Measurements from ENCODE around the gene NDUFS8.

The NDUFS8 gene

GRCh38 chr11:68017980-68018729, 12.3 kb upstream of the NDUFS8 start:
- peaks cover 0 to 19% (median 11%) of the 10 kb centered on the region in 4 experiments for H3K4me1 ChIP-seq (ENCODE audit: control extremely low read depth in 1 of 4, control insufficient read depth in 4 of 4, insufficient read depth in 4 of 4, low read length in 3 of 4)
- no peak overlapping the region for H3K27ac ChIP-seq (ENCODE audit: insufficient read depth in 1 of 2, low read depth in 1 of 2, low read length in 2 of 2, poor library complexity in 1 of 2, severe bottlenecking in 2 of 2)
- peaks cover 0 to 11% (median under 1%) of the 10 kb centered on the region in 4 experiments for H3K36me3 ChIP-seq (ENCODE audit: control insufficient read depth in 4 of 4, insufficient read depth in 4 of 4, low read length in 3 of 4)
- 96% methylated on average over 20 of the region's 27 CpGs for WGBS (ENCODE audit: insufficient coverage)
- H3K27me3 ChIP-seq (replicated peaks in 2 of 5; ENCODE audit: control insufficient read depth in 4 of 5, insufficient read depth in 5 of 5, low read length in 4 of 5): no peaks in the 10 kb centered on the region
- H3K9me3 ChIP-seq (ENCODE audit: control extremely low read depth in 1 of 5, control insufficient read depth in 4 of 5, insufficient read depth in 2 of 5, low read depth in 1 of 5, low read length in 4 of 5): no peaks in the 10 kb centered on the region
- DNase-seq: no peak
- POLR2A ChIA-PET: no interaction called here
- CTCF ChIA-PET: interaction anchor here (3.2 kb wide), 1 partner anchor 8 kb away, joined by 13 read pairs; the partner anchor contains the start of gene ALDH3B1
- H3K4me3 ChIP-seq (ENCODE audit: control insufficient read depth in 1 of 7, extremely low read depth in 1 of 7, insufficient read depth in 4 of 7, low read depth in 2 of 7, low read length in 6 of 7): no peak overlapping the region

- Histone ChIP-seq H3K27ac (ENCODE audit: insufficient read depth in 1 of 2, low read depth in 1 of 2, low read length in 2 of 2, poor library complexity in 1 of 2, severe bottlenecking in 2 of 2) (no peak overlapping the region), H3K9me3 (ENCODE audit: control extremely low read depth in 1 of 5, control insufficient read depth in 4 of 5, insufficient read depth in 2 of 5, low read depth in 1 of 5, low read length in 4 of 5) (no peaks in the 10 kb centered on the region), H3K36me3 (ENCODE audit: control insufficient read depth in 4 of 4, insufficient read depth in 4 of 4, low read length in 3 of 4) (peaks cover 0 to 15% (median under 1%) of the 10 kb centered on the region in 4 experiments), H3K4me1 (ENCODE audit: control extremely low read depth in 1 of 4, control insufficient read depth in 4 of 4, insufficient read depth in 4 of 4, low read length in 3 of 4) (peaks cover 0 to 13% (median 8%) of the 10 kb centered on the region in 4 experiments), H3K27me3 (replicated peaks in 2 of 5; ENCODE audit: control insufficient read depth in 4 of 5, insufficient read depth in 5 of 5, low read length in 4 of 5) (no peaks in the 10 kb centered on the region), H3K4me3 (ENCODE audit: control insufficient read depth in 1 of 7, extremely low read depth in 1 of 7, insufficient read depth in 4 of 7, low read depth in 2 of 7, low read length in 6 of 7) (no peak overlapping the region)
- no peak for DNase-seq
- CTCF ChIA-PET: interaction anchor here (0.7 to 3.2 kb wide), 2 partner anchors 9 to 60 kb away, joined by 3 to 13 read pairs; partner anchors contain the start of gene ALDH3B1
- POLR2A ChIA-PET: interaction anchor here (0.9 kb wide), 1 partner anchor 8 kb away, joined by 4 read pairs; the partner anchor contains the start of gene ALDH3B1
- WGBS (ENCODE audit: insufficient coverage): 98% methylated on average over 16 of the region's 18 CpGs
These were observed 11.7 kb upstream of the NDUFS8 start for GRCh38 chr11:68018730-68019190.

- peaks cover 0 to 3% (median 0%) of the 10 kb centered on the region in 5 experiments for H3K9me3 ChIP-seq (ENCODE audit: control extremely low read depth in 1 of 5, control insufficient read depth in 4 of 5, insufficient read depth in 2 of 5, low read depth in 1 of 5, low read length in 4 of 5)
- no peak for DNase-seq
- peaks cover 0 to 20% (median under 1%) of the 10 kb centered on the region in 4 experiments for H3K36me3 ChIP-seq (ENCODE audit: control insufficient read depth in 4 of 4, insufficient read depth in 4 of 4, low read length in 3 of 4)
- H3K27me3 ChIP-seq (replicated peaks in 2 of 5; ENCODE audit: control insufficient read depth in 4 of 5, insufficient read depth in 5 of 5, low read length in 4 of 5): no peaks in the 10 kb centered on the region
- ChIA-PET CTCF (interaction anchor here (3.2 kb wide), 1 partner anchor 9 kb away, joined by 13 read pairs; the partner anchor contains the start of gene ALDH3B1), POLR2A (interaction anchor here (0.9 kb wide), 1 partner anchor 9 kb away, joined by 4 read pairs; the partner anchor contains the start of gene ALDH3B1)
- peaks cover 0 to 6% (median 5%) of the 10 kb centered on the region in 4 experiments for H3K4me1 ChIP-seq (ENCODE audit: control extremely low read depth in 1 of 4, control insufficient read depth in 4 of 4, insufficient read depth in 4 of 4, low read length in 3 of 4)
- 93% methylated on average over 8 of the region's 12 CpGs for WGBS (ENCODE audit: insufficient coverage)
- no peak overlapping the region for H3K4me3 ChIP-seq (ENCODE audit: control insufficient read depth in 1 of 7, extremely low read depth in 1 of 7, insufficient read depth in 4 of 7, low read depth in 2 of 7, low read length in 6 of 7)
- H3K27ac ChIP-seq (ENCODE audit: insufficient read depth in 1 of 2, low read depth in 1 of 2, low read length in 2 of 2, poor library complexity in 1 of 2, severe bottlenecking in 2 of 2): no peak overlapping the region
These were observed 11.0 kb upstream of the NDUFS8 start for GRCh38 chr11:68019486-68019885.

GRCh38 chr11:68020575-68020974, 9.9 kb upstream of the NDUFS8 start:
- WGBS (ENCODE audit: insufficient coverage): 83% methylated on average over 10 of the region's 11 CpGs
- H3K9me3 ChIP-seq (ENCODE audit: control extremely low read depth in 1 of 5, control insufficient read depth in 4 of 5, insufficient read depth in 2 of 5, low read depth in 1 of 5, low read length in 4 of 5): peaks cover 0 to 10% (median 0%) of the 10 kb centered on the region in 5 experiments
- H3K4me1 ChIP-seq (ENCODE audit: control extremely low read depth in 1 of 4, control insufficient read depth in 4 of 4, insufficient read depth in 4 of 4, low read length in 3 of 4): no peaks in the 10 kb centered on the region
- H3K27me3 ChIP-seq (replicated peaks in 2 of 5; ENCODE audit: control insufficient read depth in 4 of 5, insufficient read depth in 5 of 5, low read length in 4 of 5): no peaks in the 10 kb centered on the region
- POLR2A ChIA-PET: no interaction called here
- H3K36me3 ChIP-seq (ENCODE audit: control insufficient read depth in 4 of 4, insufficient read depth in 4 of 4, low read length in 3 of 4): peaks cover 0 to 31% (median 3%) of the 10 kb centered on the region in 4 experiments
- CTCF ChIA-PET: interaction anchor here (3.2 kb wide), 1 partner anchor 10 kb away, joined by 13 read pairs; the partner anchor contains the start of gene ALDH3B1
- DNase-seq: no peak
- no peak overlapping the region for H3K4me3 ChIP-seq (ENCODE audit: control insufficient read depth in 1 of 7, extremely low read depth in 1 of 7, insufficient read depth in 4 of 7, low read depth in 2 of 7, low read length in 6 of 7)
- no peak overlapping the region for H3K27ac ChIP-seq (ENCODE audit: insufficient read depth in 1 of 2, low read depth in 1 of 2, low read length in 2 of 2, poor library complexity in 1 of 2, severe bottlenecking in 2 of 2)

GRCh38 chr11:68021167-68021787, 9.2 kb upstream of the NDUFS8 start:
- ChIA-PET POLR2A (interaction anchor here (1.3 kb wide), 1 partner anchor 16 kb away, joined by 4 read pairs; no protein-coding TSS in a partner anchor), CTCF (interaction anchor here (3.2 kb wide), 1 partner anchor 11 kb away, joined by 13 read pairs; the partner anchor contains the start of gene ALDH3B1)
- peaks cover 0 to 10% (median 0%) of the 10 kb centered on the region in 5 experiments for H3K9me3 ChIP-seq (ENCODE audit: control extremely low read depth in 1 of 5, control insufficient read depth in 4 of 5, insufficient read depth in 2 of 5, low read depth in 1 of 5, low read length in 4 of 5)
- H3K27me3 ChIP-seq (replicated peaks in 2 of 5; ENCODE audit: control insufficient read depth in 4 of 5, insufficient read depth in 5 of 5, low read length in 4 of 5): no peaks in the 10 kb centered on the region
- peaks cover 0 to 38% (median 5%) of the 10 kb centered on the region in 4 experiments for H3K36me3 ChIP-seq (ENCODE audit: control insufficient read depth in 4 of 4, insufficient read depth in 4 of 4, low read length in 3 of 4)
- DNase-seq: no peak
- no peaks in the 10 kb centered on the region for H3K4me1 ChIP-seq (ENCODE audit: control extremely low read depth in 1 of 4, control insufficient read depth in 4 of 4, insufficient read depth in 4 of 4, low read length in 3 of 4)
- H3K27ac ChIP-seq (ENCODE audit: insufficient read depth in 1 of 2, low read depth in 1 of 2, low read length in 2 of 2, poor library complexity in 1 of 2, severe bottlenecking in 2 of 2): no peak overlapping the region
- 92% methylated on average over 18 of the region's 27 CpGs for WGBS (ENCODE audit: insufficient coverage)
- no peak overlapping the region for H3K4me3 ChIP-seq (ENCODE audit: control insufficient read depth in 1 of 7, extremely low read depth in 1 of 7, insufficient read depth in 4 of 7, low read depth in 2 of 7, low read length in 6 of 7)

GRCh38 chr11:68022531-68022930, 8.0 kb upstream of the NDUFS8 start:
- no peak overlapping the region for H3K4me3 ChIP-seq (ENCODE audit: control insufficient read depth in 1 of 7, extremely low read depth in 1 of 7, insufficient read depth in 4 of 7, low read depth in 2 of 7, low read length in 6 of 7)
- peaks cover 0 to 10% (median 0%) of the 10 kb centered on the region in 5 experiments for H3K9me3 ChIP-seq (ENCODE audit: control extremely low read depth in 1 of 5, control insufficient read depth in 4 of 5, insufficient read depth in 2 of 5, low read depth in 1 of 5, low read length in 4 of 5)
- no peaks in the 10 kb centered on the region for H3K4me1 ChIP-seq (ENCODE audit: control extremely low read depth in 1 of 4, control insufficient read depth in 4 of 4, insufficient read depth in 4 of 4, low read length in 3 of 4)
- no peak for DNase-seq
- H3K36me3 ChIP-seq (ENCODE audit: control insufficient read depth in 4 of 4, insufficient read depth in 4 of 4, low read length in 3 of 4): peaks cover 0 to 44% (median 5%) of the 10 kb centered on the region in 4 experiments
- WGBS (ENCODE audit: insufficient coverage): 97% methylated on average over 8 of the region's 13 CpGs
- POLR2A ChIA-PET: interaction anchor here (1.3 kb wide), 1 partner anchor 15 kb away, joined by 4 read pairs; no protein-coding TSS in a partner anchor
- CTCF ChIA-PET: no interaction called here
- H3K27me3 ChIP-seq (replicated peaks in 2 of 5; ENCODE audit: control insufficient read depth in 4 of 5, insufficient read depth in 5 of 5, low read length in 4 of 5): no peaks in the 10 kb centered on the region
- no peak overlapping the region for H3K27ac ChIP-seq (ENCODE audit: insufficient read depth in 1 of 2, low read depth in 1 of 2, low read length in 2 of 2, poor library complexity in 1 of 2, severe bottlenecking in 2 of 2)

All from common myeloid progenitor, CD34-positive (primary cell).